Measurements from ENCODE around the gene KCNMB2.

- TF ChIP-seq STAT6 (CRISPR knock-in tag; conservative IDR thresholded peaks at IDR 0.05; ENCODE audit: low read depth) (no peak), ATF2 (CRISPR knock-in tag; IDR thresholded peaks at IDR 0.05; ENCODE audit: borderline replicate concordance, low read depth) (no peak), FOXK1 (CRISPR knock-in tag; IDR thresholded peaks at IDR 0.05) (no peak), CBFB (CRISPR knock-in tag; IDR thresholded peaks at IDR 0.05; ENCODE audit: low read depth) (no peak), HMGA2 (CRISPR knock-in tag; IDR thresholded peaks at IDR 0.05) (peak; percentile 92), MAX (CRISPR knock-in tag; IDR thresholded peaks at IDR 0.05) (no peak), ZNF317 (CRISPR knock-in tag; IDR thresholded peaks at IDR 0.05; ENCODE audit: borderline replicate concordance, low read depth) (no peak)
- TF ChIP-seq, protein P1, sequence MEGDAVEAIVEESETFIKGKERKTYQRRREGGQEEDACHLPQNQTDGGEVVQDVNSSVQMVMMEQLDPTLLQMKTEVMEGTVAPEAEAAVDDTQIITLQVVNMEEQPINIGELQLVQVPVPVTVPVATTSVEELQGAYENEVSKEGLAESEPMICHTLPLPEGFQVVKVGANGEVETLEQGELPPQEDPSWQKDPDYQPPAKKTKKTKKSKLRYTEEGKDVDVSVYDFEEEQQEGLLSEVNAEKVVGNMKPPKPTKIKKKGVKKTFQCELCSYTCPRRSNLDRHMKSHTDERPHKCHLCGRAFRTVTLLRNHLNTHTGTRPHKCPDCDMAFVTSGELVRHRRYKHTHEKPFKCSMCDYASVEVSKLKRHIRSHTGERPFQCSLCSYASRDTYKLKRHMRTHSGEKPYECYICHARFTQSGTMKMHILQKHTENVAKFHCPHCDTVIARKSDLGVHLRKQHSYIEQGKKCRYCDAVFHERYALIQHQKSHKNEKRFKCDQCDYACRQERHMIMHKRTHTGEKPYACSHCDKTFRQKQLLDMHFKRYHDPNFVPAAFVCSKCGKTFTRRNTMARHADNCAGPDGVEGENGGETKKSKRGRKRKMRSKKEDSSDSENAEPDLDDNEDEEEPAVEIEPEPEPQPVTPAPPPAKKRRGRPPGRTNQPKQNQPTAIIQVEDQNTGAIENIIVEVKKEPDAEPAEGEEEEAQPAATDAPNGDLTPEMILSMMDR (IDR thresholded peaks at IDR 0.05) = no peak
- TF ChIP-seq, protein P2, sequence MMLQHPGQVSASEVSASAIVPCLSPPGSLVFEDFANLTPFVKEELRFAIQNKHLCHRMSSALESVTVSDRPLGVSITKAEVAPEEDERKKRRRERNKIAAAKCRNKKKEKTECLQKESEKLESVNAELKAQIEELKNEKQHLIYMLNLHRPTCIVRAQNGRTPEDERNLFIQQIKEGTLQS (CRISPR knock-in tag; conservative IDR thresholded peaks at IDR 0.05) = no peak
- TF ChIP-seq, protein P3, sequence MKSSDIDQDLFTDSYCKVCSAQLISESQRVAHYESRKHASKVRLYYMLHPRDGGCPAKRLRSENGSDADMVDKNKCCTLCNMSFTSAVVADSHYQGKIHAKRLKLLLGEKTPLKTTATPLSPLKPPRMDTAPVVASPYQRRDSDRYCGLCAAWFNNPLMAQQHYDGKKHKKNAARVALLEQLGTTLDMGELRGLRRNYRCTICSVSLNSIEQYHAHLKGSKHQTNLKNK (CRISPR knock-in tag; IDR thresholded peaks at IDR 0.05) = no peak
Measured at GRCh38 chr3:178875157-178875556, 338.9 kb downstream of the KCNMB2 start.
